Activated CD4-positive, alpha-beta T cell treated with anti-CD3 and anti-CD28 coated beads for 24 hours (primary cell): ENCODE data around the gene PDE4B.

Source experiments
- DNase-seq, 2 donors: peaks; one replicate each; pipeline ENCODE4 v3.0.0-alpha.2; 2020; ENCODE audit warnings: low read depth in 2 of 2

PDE4B gene

GRCh38 chr1:66182026-66182425 lies 389.3 kb downstream of the PDE4B start:
- no peak for DNase-seq

- peak in 1 of 2 donors; percentile 14 for DNase-seq
Observed at GRCh38 chr1:66182551-66183178, 390.0 kb downstream of the PDE4B start.

- no peak for DNase-seq
Observed at GRCh38 chr1:66183400-66183799, 390.7 kb downstream of the PDE4B start.

- DNase-seq: no peak
Observed at GRCh38 chr1:66197120-66197519, 404.4 kb downstream of the PDE4B start.

- no peak for DNase-seq
Observed at GRCh38 chr1:66197785-66198184, 405.1 kb downstream of the PDE4B start.

- DNase-seq: no peak
Observed at GRCh38 chr1:66206563-66207144, 414.0 kb downstream of the PDE4B start.

GRCh38 chr1:66207484-66207883 lies 414.8 kb downstream of the PDE4B start:
- DNase-seq: no peak

- DNase-seq: no peak
Observed at GRCh38 chr1:66208632-66209031, 415.9 kb downstream of the PDE4B start.

GRCh38 chr1:66210635-66211244 lies 418.0 kb downstream of the PDE4B start:
- DNase-seq: no peak

GRCh38 chr1:66211521-66211920 lies 418.8 kb downstream of the PDE4B start:
- no peak for DNase-seq

- no peak for DNase-seq
Observed at GRCh38 chr1:66213491-66213890, 420.8 kb downstream of the PDE4B start.

GRCh38 chr1:66214901-66215300 lies 422.2 kb downstream of the PDE4B start:
- DNase-seq: no peak

- DNase-seq: no peak
Observed at GRCh38 chr1:66217021-66217420, 424.3 kb downstream of the PDE4B start.

GRCh38 chr1:66217561-66217960 lies 424.9 kb downstream of the PDE4B start:
- DNase-seq: no peak

- DNase-seq: no peak
Observed at GRCh38 chr1:66220477-66220876, 427.8 kb downstream of the PDE4B start.

GRCh38 chr1:66223681-66224080 lies 431.0 kb downstream of the PDE4B start:
- no peak for DNase-seq

- no peak for DNase-seq
Observed at GRCh38 chr1:66226985-66227384, 434.3 kb downstream of the PDE4B start.

GRCh38 chr1:66227966-66228365 lies 435.3 kb downstream of the PDE4B start:
- DNase-seq: no peak

- DNase-seq: no peak
Observed at GRCh38 chr1:66231217-66231616, 438.5 kb downstream of the PDE4B start.

- DNase-seq: no peak
Observed at GRCh38 chr1:66231681-66232463, 439.2 kb downstream of the PDE4B start.

GRCh38 chr1:66237042-66237441 lies 444.3 kb downstream of the PDE4B start:
- DNase-seq: no peak

- no peak for DNase-seq
Observed at GRCh38 chr1:66237722-66238479, 445.2 kb downstream of the PDE4B start.
